Spleen (tissue), 11 donors: Measurements from ENCODE around the gene SOWAHA. TPM values are rescaled to one million over a fixed set of nuclear protein-coding genes. Genes with fewer than 3 reads are reported as not detected.

Experiments used
- DNase-seq: peaks from one replicate; pipeline ENCODE4 v3.0.0-alpha.2; 2020
- H3K27ac ChIP-seq, 8 donors: fragments of 200-600 bp; sonication (generic) in 7 of 8; 1 replicate in 4 of 8; 2 replicates in 4 of 8; pipeline versions ENCODE4 v1.5.0 to v1.8.0; 2016 to 2021; ENCODE audit warnings: inconsistent platforms in 4 of 8, mild to moderate bottlenecking in 4 of 8, moderate library complexity in 1 of 8
- H3K27me3 ChIP-seq, 7 donors: fragments of 200-600 bp; sonication (generic) in 6 of 7; replicated peaks in 1 of 7; 1 replicate in 4 of 7; 2 replicates in 3 of 7; pipeline versions ENCODE4 v1.5.0 to v1.8.0; 2016 to 2021; ENCODE audit warnings: inconsistent platforms in 3 of 7, mild to moderate bottlenecking in 1 of 7
- H3K36me3 ChIP-seq, 6 donors: fragments of 200-600 bp; sonication (generic) in 5 of 6; 1 replicate in 4 of 6; 2 replicates in 2 of 6; pipeline versions ENCODE4 v1.5.0 to v1.8.0; 2016 to 2021; ENCODE audit warnings: inconsistent platforms in 2 of 6
- H3K4me1 ChIP-seq, 6 donors: fragments of 200-600 bp; sonication (generic) in 5 of 6; 1 replicate in 3 of 6; 2 replicates in 3 of 6; pipeline versions ENCODE4 v1.5.0 to v1.8.0; 2016 to 2021; ENCODE audit warnings: inconsistent platforms in 3 of 6
- H3K4me3 ChIP-seq, 8 donors: fragments of 200-600 bp; sonication (generic) in 7 of 8; 1 replicate in 4 of 8; 2 replicates in 4 of 8; pipeline versions ENCODE4 v1.5.0 to v1.8.0; 2016 to 2021; ENCODE audit warnings: inconsistent platforms in 4 of 8, mild to moderate bottlenecking in 4 of 8, moderate library complexity in 2 of 8
- H3K9me3 ChIP-seq, 8 donors: fragments of 200-600 bp; sonication (generic) in 7 of 8; 1 replicate in 4 of 8; 2 replicates in 4 of 8; pipeline versions ENCODE4 v1.5.0 to v1.8.0; 2016 to 2021; ENCODE audit warnings: inconsistent platforms in 4 of 8
- POLR2A ChIP-seq, 3 donors: fragments of 450-650 bp; IDR thresholded peaks; one replicate each; pipeline ENCODE4 v1.5.1; 2017; ENCODE audit warnings: antibody characterized with exemption in 3 of 3, mild to moderate bottlenecking in 1 of 3
- POLR2AphosphoS5 ChIP-seq, 3 donors: sonication (generic); formaldehyde crosslinking; IDR thresholded peaks; one replicate each; pipeline ENCODE4 v1.5.1; 2017; ENCODE audit warnings: antibody characterized with exemption in 3 of 3
- WGBS, 5 donors: extraction: QIAGEN DNeasy Blood & Tissue Kit in 3 of 5; methylation state at CpG; one replicate each; pipeline versions ENCODE4 v1.1.5 to v1.1.7; 2013 to 2018; 5-methylcytosine and 5-hydroxymethylcytosine counted together
- intact Hi-C: fragments of 100-400 bp; cut with DNase I; formaldehyde crosslinking; loops from one replicate; pipeline ENCODE4 v1.15.0; 2023; ENCODE audit warnings: low total_unique reads
- polyA plus RNA-seq, 3 donors: library from polyadenylated mRNA; stranded (reverse); fragments of 200-250 nt; gene quantifications; one replicate each; pipeline ENCODE4 v1.2.1, GENCODE V29; 2013
- total RNA-seq, 7 donors: library from RNA; depleted of rRNA in 3 of 7; stranded (reverse); fragments of >200 nt in 3 of 7; fragmentation: NEBNext Ultra II Directional in 4 of 7; extraction: Animal tissue kit (Norgen Biotek cat#: 25700) in 4 of 7; gene quantifications; one replicate each; pipeline versions ENCODE4 v1.1.0 to v1.2.1, GENCODE V29; 2016 to 2021
- TF ChIP-seq, protein P1 (sequence below), 11 experiments: fragments of 200-600 bp in 7 of 11; fragments of 450-650 bp in 4 of 11; sonication (generic) in 4 of 11; IDR thresholded peaks in 8 of 11; conservative IDR thresholded peaks in 3 of 11; 1 replicate in 7 of 11; 2 replicates in 4 of 11; pipeline versions ENCODE4 v1.4.0 to v1.8.0; 2016 to 2021; ENCODE audit warnings: antibody characterized with exemption in 11 of 11, inconsistent platforms in 4 of 11, mild to moderate bottlenecking in 1 of 11
- donor health status: healthy with polysubstance abuse.
- donor health status: DM: no; HTN: no; CAD: no; lungs with moderate emphysema.
- donor health status: DM: no; HTN: no; CAD: no.
- donor health status: Bipolar disorder and iron deficiency.
- donor health status: healthy.
- donor health status: DM: no; HTN: no; CAD: no.
- donor health status: DM: yes; HTN: yes; CAD: no.

The SOWAHA gene
- total and polyA plus RNA-seq, 10 donors: 0.03 to 0.56 (median 0.24) TPM; not detected in 7

DNA sequence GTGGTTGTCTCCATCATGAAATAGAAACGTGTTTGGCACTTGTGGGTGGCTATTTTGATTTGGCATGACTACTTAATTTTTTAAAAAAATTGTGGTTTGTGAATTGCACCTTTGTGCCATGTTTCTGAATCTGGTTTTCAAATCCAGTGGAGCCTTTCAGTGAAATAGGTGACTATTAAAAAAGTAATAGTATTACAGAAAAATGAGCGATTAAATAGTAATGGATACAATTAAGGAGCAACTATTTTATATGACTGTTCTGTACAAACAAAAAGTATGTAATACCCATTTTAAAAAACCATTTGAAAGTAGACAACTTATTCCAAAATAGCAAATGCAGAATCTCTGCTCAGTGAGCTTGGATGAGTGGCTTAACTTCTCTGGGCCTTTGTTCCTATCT, 3.0 kb downstream of the SOWAHA start:
- TF ChIP-seq, protein P1, sequence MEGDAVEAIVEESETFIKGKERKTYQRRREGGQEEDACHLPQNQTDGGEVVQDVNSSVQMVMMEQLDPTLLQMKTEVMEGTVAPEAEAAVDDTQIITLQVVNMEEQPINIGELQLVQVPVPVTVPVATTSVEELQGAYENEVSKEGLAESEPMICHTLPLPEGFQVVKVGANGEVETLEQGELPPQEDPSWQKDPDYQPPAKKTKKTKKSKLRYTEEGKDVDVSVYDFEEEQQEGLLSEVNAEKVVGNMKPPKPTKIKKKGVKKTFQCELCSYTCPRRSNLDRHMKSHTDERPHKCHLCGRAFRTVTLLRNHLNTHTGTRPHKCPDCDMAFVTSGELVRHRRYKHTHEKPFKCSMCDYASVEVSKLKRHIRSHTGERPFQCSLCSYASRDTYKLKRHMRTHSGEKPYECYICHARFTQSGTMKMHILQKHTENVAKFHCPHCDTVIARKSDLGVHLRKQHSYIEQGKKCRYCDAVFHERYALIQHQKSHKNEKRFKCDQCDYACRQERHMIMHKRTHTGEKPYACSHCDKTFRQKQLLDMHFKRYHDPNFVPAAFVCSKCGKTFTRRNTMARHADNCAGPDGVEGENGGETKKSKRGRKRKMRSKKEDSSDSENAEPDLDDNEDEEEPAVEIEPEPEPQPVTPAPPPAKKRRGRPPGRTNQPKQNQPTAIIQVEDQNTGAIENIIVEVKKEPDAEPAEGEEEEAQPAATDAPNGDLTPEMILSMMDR (IDR thresholded peaks at IDR 0.05 in 8 of 11, conservative IDR thresholded peaks at IDR 0.05 in 3 of 11): no peak
- no peak for TF ChIP-seq POLR2A (IDR thresholded peaks at IDR 0.05)
- no peak for TF ChIP-seq POLR2AphosphoS5 (IDR thresholded peaks at IDR 0.05)
- Histone ChIP-seq H3K9me3 (peaks cover 0 to 4% (median 0%) of the 10 kb centered on the region in 8 donors), H3K27ac (no peak overlapping the region), H3K4me1 (peaks cover 10 to 38% (median 26%) of the 10 kb centered on the region in 6 donors), H3K27me3 (peaks cover 0 to 68% (median 51%) of the 10 kb centered on the region in 7 donors), H3K4me3 (no peak overlapping the region), H3K36me3 (no peaks in the 10 kb centered on the region)
- intact Hi-C loops: loop anchor here (10.0 kb wide), 1 partner anchor 291 kb away; no protein-coding TSS in a partner anchor
- no peak for DNase-seq
- 71 to 87% (median 75%) methylated on average over 2 of the region's 2 CpGs for WGBS, 5 donors

DNA sequence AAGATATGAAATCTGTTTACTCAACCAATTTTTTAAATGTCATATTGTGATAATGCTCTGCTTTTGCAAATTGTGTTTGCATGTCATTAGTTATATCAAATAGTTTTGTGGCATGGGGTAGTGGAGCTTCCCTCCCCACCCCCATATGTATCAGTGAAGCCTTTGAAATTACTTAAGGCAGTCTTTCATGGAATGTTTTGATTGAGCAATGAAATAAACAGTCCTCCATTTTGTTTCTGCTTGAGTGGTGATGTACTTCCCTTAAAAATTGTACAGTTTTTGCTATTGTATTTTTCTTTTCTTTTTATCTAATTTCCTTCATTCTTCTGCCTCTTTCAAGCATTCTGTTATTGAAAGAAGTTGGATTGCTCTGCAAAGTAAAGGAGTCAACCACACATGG, 3.5 kb downstream of the SOWAHA start:
- peaks cover 0 to 68% (median 46%) of the 10 kb centered on the region in 7 donors for H3K27me3 ChIP-seq
- no peak overlapping the region for H3K27ac ChIP-seq
- peaks cover 0 to 4% (median 0%) of the 10 kb centered on the region in 8 donors for H3K9me3 ChIP-seq
- TF ChIP-seq, protein P1 (IDR thresholded peaks at IDR 0.05 in 8 of 11, conservative IDR thresholded peaks at IDR 0.05 in 3 of 11): no peak
- TF ChIP-seq POLR2AphosphoS5 (IDR thresholded peaks at IDR 0.05): no peak
- H3K4me1 ChIP-seq: peaks cover 10 to 38% (median 26%) of the 10 kb centered on the region in 6 donors
- intact Hi-C loops: loop anchor here (10.0 kb wide), 1 partner anchor 292 kb away; no protein-coding TSS in a partner anchor
- DNase-seq: no peak
- H3K4me3 ChIP-seq: no peak overlapping the region
- no peaks in the 10 kb centered on the region for H3K36me3 ChIP-seq

DNA sequence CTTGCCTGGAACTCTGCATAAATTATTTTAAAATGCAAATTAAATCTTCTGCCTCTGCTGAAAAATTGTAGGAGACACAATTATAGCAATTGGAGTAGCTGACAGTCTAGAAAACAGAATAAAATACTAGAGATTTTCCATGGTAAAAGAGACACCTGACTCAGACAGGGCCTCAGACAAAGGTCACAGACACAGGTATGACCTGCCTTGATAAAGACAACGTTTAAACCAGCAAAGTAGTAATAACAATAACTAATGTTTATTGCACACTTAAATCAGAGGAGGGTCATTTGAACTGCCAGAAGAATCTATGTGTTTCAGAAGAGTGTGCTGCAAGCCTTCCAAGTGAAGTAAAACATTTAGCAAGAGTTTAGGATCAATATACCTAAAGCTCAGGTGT, 3.9 kb downstream of the SOWAHA start:
- Histone ChIP-seq H3K27ac (no peak overlapping the region), H3K9me3 (peaks cover 0 to 4% (median 0%) of the 10 kb centered on the region in 8 donors), H3K4me1 (peaks cover 10 to 38% (median 25%) of the 10 kb centered on the region in 6 donors), H3K27me3 (peaks cover 0 to 63% (median 41%) of the 10 kb centered on the region in 7 donors), H3K4me3 (no peak overlapping the region), H3K36me3 (no peaks in the 10 kb centered on the region)
- DNase-seq: no peak
- intact Hi-C loops: loop anchor here (10.0 kb wide), 1 partner anchor 292 kb away; no protein-coding TSS in a partner anchor
- TF ChIP-seq POLR2A (IDR thresholded peaks at IDR 0.05) (no peak), POLR2AphosphoS5 (IDR thresholded peaks at IDR 0.05) (no peak)
- TF ChIP-seq, protein P1 (IDR thresholded peaks at IDR 0.05 in 8 of 11, conservative IDR thresholded peaks at IDR 0.05 in 3 of 11): no peak
- 64 to 79% (median 69%) methylated on average over 1 of the region's 1 CpG for WGBS, 5 donors

DNA sequence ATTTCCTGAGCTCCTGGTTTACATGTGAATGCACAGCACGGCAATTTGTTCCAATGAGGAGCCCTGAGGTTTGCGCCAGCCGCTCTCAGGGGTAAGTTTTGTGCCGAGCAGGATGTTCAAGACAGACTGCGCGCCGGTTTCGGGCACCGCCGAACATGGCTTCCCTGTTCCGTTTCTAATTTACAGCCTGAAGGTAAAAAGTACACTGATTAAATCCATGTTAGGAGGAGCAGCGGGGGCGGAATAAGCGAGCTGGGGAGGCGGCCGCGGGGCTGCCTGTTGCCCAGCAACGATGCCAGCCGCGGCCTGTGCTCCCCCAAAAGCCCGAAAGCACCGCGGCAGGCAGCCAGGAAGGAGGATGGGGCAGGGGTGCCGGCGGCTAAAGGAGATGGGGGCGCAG, 6.4 kb downstream of the SOWAHA start:
- Histone ChIP-seq H3K27me3 (peaks cover 0 to 63% (median 25%) of the 10 kb centered on the region in 7 donors), H3K4me3 (peak overlapping the region in 3 of 8 donors; percentile 15 to 22 (median 20)), H3K9me3 (peaks cover 0 to 2% (median 0%) of the 10 kb centered on the region in 8 donors), H3K36me3 (no peaks in the 10 kb centered on the region), H3K4me1 (peaks cover 0 to 25% (median 16%) of the 10 kb centered on the region in 6 donors), H3K27ac (no peak overlapping the region)
- 14 to 27% (median 18%) methylated on average over 26 of the region's 26 CpGs for WGBS, 5 donors
- TF ChIP-seq, protein P1 (IDR thresholded peaks at IDR 0.05 in 8 of 11, conservative IDR thresholded peaks at IDR 0.05 in 3 of 11): no peak
- TF ChIP-seq POLR2AphosphoS5 (IDR thresholded peaks at IDR 0.05) (no peak), POLR2A (IDR thresholded peaks at IDR 0.05) (no peak)
- intact Hi-C loops: loop anchor here (2.0 to 10.0 kb wide), 2 partner anchors 295 to 435 kb away; no protein-coding TSS in a partner anchor
- DNase-seq: no peak
